PC-9 (cell line): ENCODE results near the gene GIMAP8.

ENCODE experiments used
- CTCF ChIP-seq: fragments of 200-600 bp; sonication (generic); conservative IDR thresholded peaks from 2 replicates; pipeline ENCODE4 v1.6.1; 2017; ENCODE audit warnings: mixed run types, antibody characterized with exemption, mild to moderate bottlenecking, moderate library complexity
- EZH2 ChIP-seq: fragments of 200-600 bp; sonication (generic); IDR thresholded peaks from 2 replicates; pipeline ENCODE4 v1.8.0; 2017; ENCODE audit warnings: antibody characterized with exemption, low read depth

GRCh38 chr7:150479023-150479716 lies 28.7 kb downstream of the GIMAP8 start:
- TF ChIP-seq CTCF (no peak), EZH2 (no peak)
